IMR-90 (cell line): Measurements from ENCODE around the gene C21orf58. TPM values are rescaled to one million over a fixed set of nuclear protein-coding genes. Genes with fewer than 3 reads are reported as not detected.
A peak's percentile ranks its signal among the peaks of the same experiment; 100 is the strongest.

Source experiments
- ATAC-seq: fragments of 200-7000 bp; cut with Tn5 transposase; 2 replicates; pipeline ENCODE4 v1.9.1; 2020; ENCODE audit warnings: low read depth, mild to moderate bottlenecking, moderate library complexity
- BruUV-seq: library from RNA; stranded (reverse); fragments of 400-500 nt; replicated peaks from 2 replicates; lab custom pipeline; 2021; lab: Mats Ljungman, UMichigan
- CTCF ChIA-PET: fragments of 300-600 bp; formaldehyde crosslinking; extraction: SDS; loops from one replicate; lab custom pipeline; 2021; ENCODE audit warnings: antibody characterized with exemption; lab: Yijun Ruan, JAX
- POLR2A ChIA-PET: fragments of 300-600 bp; sonication (Branson Sonifier 250); formaldehyde crosslinking; loops from one replicate; lab custom pipeline; 2022; ENCODE audit warnings: antibody characterized with exemption; ENCODE audit not compliant: unreplicated experiment; lab: Charles Lee
- DNase-seq: peaks from one replicate; pipeline ENCODE4 v3.0.0; 2013
- H2AFZ ChIP-seq: replicated peaks from 2 replicates; pipeline ENCODE3; 2013; ENCODE audit warnings: low read length, mild to moderate bottlenecking; ENCODE audit not compliant: poor library complexity
- H2AK5ac ChIP-seq: 2 replicates; pipeline ENCODE4 v1.6.1; 2013; ENCODE audit warnings: low read depth, low read length, inconsistent platforms
- H2AK9ac ChIP-seq: replicated peaks from 2 replicates; pipeline ENCODE3; 2013; ENCODE audit warnings: mild to moderate bottlenecking, low read depth, low read length, moderate library complexity; ENCODE audit not compliant: poor library complexity
- H2BK120ac ChIP-seq: 2 replicates; pipeline ENCODE4 v1.6.1; 2013; ENCODE audit warnings: low read depth, low read length, inconsistent platforms
- H2BK15ac ChIP-seq: 3 replicates; pipeline ENCODE4 v1.6.1; 2013; ENCODE audit warnings: low read depth, low read length, inconsistent platforms
- H2BK20ac ChIP-seq: 2 replicates; pipeline ENCODE4 v1.6.1; 2013; ENCODE audit warnings: low read depth, mild to moderate bottlenecking, inconsistent platforms, low read length, moderate library complexity
- H2BK5ac ChIP-seq: 2 replicates; pipeline ENCODE4 v1.6.1; 2013; ENCODE audit warnings: mild to moderate bottlenecking, low read depth, low read length, inconsistent platforms; ENCODE audit not compliant: poor library complexity, severe bottlenecking
- H3K14ac ChIP-seq: replicated peaks from 2 replicates; pipeline ENCODE4 v1.6.1; 2013; ENCODE audit warnings: low read depth, low read length, inconsistent platforms
- H3K18ac ChIP-seq: 2 replicates; pipeline ENCODE4 v1.6.1; 2013; ENCODE audit warnings: low read depth, low read length, control low read depth
- H3K23ac ChIP-seq: 2 replicates; pipeline ENCODE4 v1.6.1; 2013; ENCODE audit warnings: low read depth, low read length, inconsistent platforms
- H3K27ac ChIP-seq: 2 replicates; pipeline ENCODE4 v1.5.1; 2013; ENCODE audit warnings: mild to moderate bottlenecking, control low read depth, low read length; ENCODE audit not compliant: insufficient read depth
- H3K27me3 ChIP-seq: 2 replicates; pipeline ENCODE4 v1.6.1; 2013; ENCODE audit warnings: low read length; ENCODE audit not compliant: control insufficient read depth, insufficient read depth
- H3K36me3 ChIP-seq: 2 replicates; pipeline ENCODE4 v1.6.1; 2013; ENCODE audit warnings: low read length, mixed read lengths; ENCODE audit not compliant: control insufficient read depth, insufficient read depth
- H3K4ac ChIP-seq: 2 replicates; pipeline ENCODE4 v1.6.1; 2013; ENCODE audit warnings: low read depth, low read length, inconsistent platforms
- H3K4me1 ChIP-seq: 2 replicates; pipeline ENCODE4 v1.6.1; 2013; ENCODE audit warnings: low read length, mixed read lengths; ENCODE audit not compliant: control insufficient read depth, insufficient read depth
- H3K4me2 ChIP-seq: 2 replicates; pipeline ENCODE4 v1.6.1; 2013; ENCODE audit warnings: low read depth, mild to moderate bottlenecking, control low read depth, low read length, moderate library complexity
- H3K4me3 ChIP-seq: 2 replicates; pipeline ENCODE4 v1.5.1; 2013; ENCODE audit warnings: low read depth, mild to moderate bottlenecking, control low read depth, low read length, moderate library complexity; ENCODE audit not compliant: insufficient read depth
- H3K56ac ChIP-seq: 2 replicates; pipeline ENCODE4 v1.6.1; 2013; ENCODE audit warnings: low read length, inconsistent platforms; ENCODE audit not compliant: insufficient read depth; ENCODE audit errors: extremely low read depth
- H3K79me1 ChIP-seq, 2 experiments: 2 replicates each; pipeline ENCODE4 v1.6.1; 2013; ENCODE audit warnings: low read length in 2 of 2, inconsistent platforms in 1 of 2, low read depth in 1 of 2
- H3K9ac ChIP-seq: 2 replicates; pipeline ENCODE4 v1.6.1; 2013; ENCODE audit warnings: low read depth, low read length, control low read depth
- H3K9me1 ChIP-seq: 2 replicates; pipeline ENCODE4 v1.6.1; 2013; ENCODE audit warnings: low read length, inconsistent platforms; ENCODE audit not compliant: insufficient read depth
- H3K9me3 ChIP-seq: 2 replicates; pipeline ENCODE4 v1.6.1; 2013; ENCODE audit warnings: low read length; ENCODE audit not compliant: control insufficient read depth, insufficient read depth
- H4K20me1 ChIP-seq: 2 replicates; pipeline ENCODE4 v1.6.1; 2013; ENCODE audit warnings: low read length, inconsistent platforms; ENCODE audit not compliant: insufficient read depth
- H4K5ac ChIP-seq: 2 replicates; pipeline ENCODE4 v1.6.1; 2013; ENCODE audit warnings: mild to moderate bottlenecking, low read depth, low read length, control low read depth
- H4K8ac ChIP-seq, 2 experiments: 2 replicates each; pipeline ENCODE4 v1.6.1; 2013; ENCODE audit warnings: low read depth in 2 of 2, low read length in 2 of 2, control low read depth in 1 of 2, inconsistent platforms in 1 of 2
- H4K91ac ChIP-seq: 2 replicates; pipeline ENCODE4 v1.6.1; 2013; ENCODE audit warnings: low read depth, low read length, inconsistent platforms; ENCODE audit not compliant: insufficient read depth
- CEBPB ChIP-seq: IDR thresholded peaks from 2 replicates; pipeline ENCODE4 v1.6.1; 2012; ENCODE audit warnings: low read depth, low read length, improper control_type of control experiment
- CHD1 ChIP-seq: IDR thresholded peaks from 2 replicates; pipeline ENCODE4 v1.6.1; 2012; ENCODE audit warnings: low read depth, low read length, improper control_type of control experiment
- FOS ChIP-seq: fragments of 150-350 bp; IDR thresholded peaks from 2 replicates; pipeline ENCODE4 v1.6.1; 2016; ENCODE audit warnings: low read depth, low read length
- MAFK ChIP-seq: IDR thresholded peaks from 2 replicates; pipeline ENCODE4 v1.6.1; 2012; ENCODE audit warnings: low read depth, low read length, improper control_type of control experiment
- MAZ ChIP-seq: IDR thresholded peaks from 2 replicates; pipeline ENCODE4 v1.6.1; 2012; ENCODE audit warnings: low read depth, mild to moderate bottlenecking, low read length, improper control_type of control experiment, moderate library complexity, borderline replicate concordance
- MXI1 ChIP-seq: IDR thresholded peaks from 2 replicates; pipeline ENCODE4 v1.6.1; 2012; ENCODE audit warnings: low read depth, mild to moderate bottlenecking, low read length, moderate library complexity, borderline replicate concordance
- NFE2L2 ChIP-seq: fragments of 150-350 bp; IDR thresholded peaks from 2 replicates; pipeline ENCODE4 v1.6.1; 2016; ENCODE audit warnings: low read depth, mild to moderate bottlenecking, low read length
- POLR2A ChIP-seq: IDR thresholded peaks from 2 replicates; pipeline ENCODE4 v1.6.1; 2012; ENCODE audit warnings: mild to moderate bottlenecking, low read depth, low read length
- RAD21 ChIP-seq: IDR thresholded peaks from 2 replicates; pipeline ENCODE4 v1.6.1; 2012; ENCODE audit warnings: low read length, improper control_type of control experiment
- RCOR1 ChIP-seq: IDR thresholded peaks from 2 replicates; pipeline ENCODE4 v1.6.1; 2012; ENCODE audit warnings: mild to moderate bottlenecking, low read length, improper control_type of control experiment; ENCODE audit not compliant: insufficient replicate concordance
- RFX5 ChIP-seq: IDR thresholded peaks from 2 replicates; pipeline ENCODE4 v1.8.0; 2012; ENCODE audit warnings: low read depth, mild to moderate bottlenecking, low read length, moderate library complexity
- WGBS, 2 experiments: methylation state at CpG; one replicate each; pipeline versions ENCODE4 v1.1.5 to v1.1.7; 2013; ENCODE audit warnings: missing lambda C conversion rate in 2 of 2; ENCODE audit not compliant: insufficient read length in 1 of 2; ENCODE audit errors: extremely low coverage in 2 of 2; 5-methylcytosine and 5-hydroxymethylcytosine counted together
- dilution Hi-C: fragments of 300-500 bp; cut with HindIII; formaldehyde crosslinking; loops from one replicate; pipeline ENCODE4 v1.14.3; 2018; ENCODE audit warnings: low sequenced_read_pairs; ENCODE audit not compliant: unreplicated experiment
- in situ Hi-C: fragments of 300-500 bp; cut with MboI; formaldehyde crosslinking; loops from 3 replicates; pipeline ENCODE4 v1.14.3; 2019; ENCODE audit warnings: low sequenced_read_pairs, inconsistent platforms, mixed read lengths
- intact Hi-C: fragments of 100-400 bp; cut with micrococcal nuclease; formaldehyde crosslinking; loops from 2 replicates; pipeline ENCODE4 v1.10.0; 2022
- polyA plus RNA-seq, 3 experiments: library from polyadenylated mRNA; depleted of rRNA; stranded (reverse); fragments of >200 nt; gene quantifications; 2 replicates each; pipeline ENCODE4 v1.2.3, GENCODE V29; 2012; ENCODE audit warnings: low replicate concordance in 1 of 3
- total RNA-seq: library from RNA; depleted of rRNA; stranded (reverse); fragments of >200 nt; gene quantifications from 2 replicates; pipeline ENCODE4 v1.2.3, GENCODE V29; 2012
- TF ChIP-seq, protein P1 (sequence below): fragments of 150-350 bp; IDR thresholded peaks from 2 replicates; pipeline ENCODE4 v1.6.1; 2016; ENCODE audit warnings: low read depth, mild to moderate bottlenecking, low read length, moderate library complexity, borderline replicate concordance
- TF ChIP-seq, protein P2 (sequence below): conservative IDR thresholded peaks from 2 replicates; pipeline ENCODE4 v1.5.1; 2012; ENCODE audit warnings: mild to moderate bottlenecking, low read depth, low read length, improper control_type of control experiment

C21orf58 gene
- total and polyA plus RNA-seq, 2 of the 4 experiments (the other 2 are of a cell fraction): 2.7 to 6.2 TPM

DNA sequence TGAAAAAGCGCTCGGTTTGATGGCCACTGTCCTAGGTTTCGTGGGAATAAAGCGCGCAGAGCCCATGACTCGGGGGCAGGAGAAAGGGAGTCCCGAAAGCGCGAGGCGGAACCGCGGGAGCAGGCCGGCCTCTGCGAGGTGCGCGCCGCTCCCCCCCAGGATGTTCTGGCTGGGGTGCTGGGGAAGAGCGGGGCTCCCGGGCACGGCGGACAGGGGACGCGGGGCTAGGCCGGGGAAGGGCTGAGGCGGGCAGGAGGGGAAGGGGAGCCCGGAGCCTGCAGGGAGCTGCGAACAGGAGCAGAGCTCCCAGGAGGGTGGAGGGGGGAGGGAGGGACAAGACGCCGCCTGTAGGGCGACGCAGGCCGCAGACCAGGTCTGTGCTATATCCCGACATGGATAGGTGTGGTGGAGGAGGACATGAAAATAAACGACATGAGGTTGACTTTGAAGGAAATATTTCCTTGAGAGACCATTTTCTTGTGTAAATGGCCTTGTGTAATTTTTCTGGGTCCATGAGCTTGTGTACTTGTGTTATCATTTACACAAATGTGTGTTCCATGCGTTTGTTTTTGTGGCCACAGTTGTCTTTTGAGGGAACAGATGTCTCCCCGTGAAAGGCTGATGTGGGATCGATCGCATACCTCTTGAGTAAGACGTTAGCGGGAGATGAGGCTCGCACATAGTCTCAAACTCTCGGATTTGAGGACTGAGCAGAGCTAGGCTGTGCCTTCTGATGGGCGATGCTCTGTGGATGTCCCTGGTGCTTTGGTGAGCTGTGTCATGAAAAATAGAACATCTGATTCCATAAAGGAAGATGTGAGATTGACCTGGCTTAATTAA lies 1.6 kb upstream of the C21orf58 start:
- peak overlapping the region; percentile 82 for H3K4me3 ChIP-seq
- peak overlapping the region; percentile 72 for H3K27ac ChIP-seq
- peak overlapping the region; percentile 96 for H3K4me2 ChIP-seq
- peak overlapping the region; percentile 40 for H4K91ac ChIP-seq
- H4K5ac ChIP-seq: peak overlapping the region; percentile 35; the same call in 1 of the 2 replicates
- no peak overlapping the region for H2BK120ac ChIP-seq
- no peak overlapping the region for H3K18ac ChIP-seq
- TF ChIP-seq CEBPB (no peak), RCOR1 (no peak), MXI1 (peak; percentile 9; the same call in 1 of the 2 replicates), RFX5 (no peak), MAFK (no peak), RAD21 (peak; percentile 12; the same call in 1 of the 2 replicates), POLR2A (no peak), CHD1 (no peak), MAZ (peak; percentile 31; the same call in 1 of the 2 replicates), FOS (no peak), NFE2L2 (no peak)
- TF ChIP-seq, protein P1, sequence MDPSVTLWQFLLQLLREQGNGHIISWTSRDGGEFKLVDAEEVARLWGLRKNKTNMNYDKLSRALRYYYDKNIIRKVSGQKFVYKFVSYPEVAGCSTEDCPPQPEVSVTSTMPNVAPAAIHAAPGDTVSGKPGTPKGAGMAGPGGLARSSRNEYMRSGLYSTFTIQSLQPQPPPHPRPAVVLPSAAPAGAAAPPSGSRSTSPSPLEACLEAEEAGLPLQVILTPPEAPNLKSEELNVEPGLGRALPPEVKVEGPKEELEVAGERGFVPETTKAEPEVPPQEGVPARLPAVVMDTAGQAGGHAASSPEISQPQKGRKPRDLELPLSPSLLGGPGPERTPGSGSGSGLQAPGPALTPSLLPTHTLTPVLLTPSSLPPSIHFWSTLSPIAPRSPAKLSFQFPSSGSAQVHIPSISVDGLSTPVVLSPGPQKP: no peak
- TF ChIP-seq, protein P2, sequence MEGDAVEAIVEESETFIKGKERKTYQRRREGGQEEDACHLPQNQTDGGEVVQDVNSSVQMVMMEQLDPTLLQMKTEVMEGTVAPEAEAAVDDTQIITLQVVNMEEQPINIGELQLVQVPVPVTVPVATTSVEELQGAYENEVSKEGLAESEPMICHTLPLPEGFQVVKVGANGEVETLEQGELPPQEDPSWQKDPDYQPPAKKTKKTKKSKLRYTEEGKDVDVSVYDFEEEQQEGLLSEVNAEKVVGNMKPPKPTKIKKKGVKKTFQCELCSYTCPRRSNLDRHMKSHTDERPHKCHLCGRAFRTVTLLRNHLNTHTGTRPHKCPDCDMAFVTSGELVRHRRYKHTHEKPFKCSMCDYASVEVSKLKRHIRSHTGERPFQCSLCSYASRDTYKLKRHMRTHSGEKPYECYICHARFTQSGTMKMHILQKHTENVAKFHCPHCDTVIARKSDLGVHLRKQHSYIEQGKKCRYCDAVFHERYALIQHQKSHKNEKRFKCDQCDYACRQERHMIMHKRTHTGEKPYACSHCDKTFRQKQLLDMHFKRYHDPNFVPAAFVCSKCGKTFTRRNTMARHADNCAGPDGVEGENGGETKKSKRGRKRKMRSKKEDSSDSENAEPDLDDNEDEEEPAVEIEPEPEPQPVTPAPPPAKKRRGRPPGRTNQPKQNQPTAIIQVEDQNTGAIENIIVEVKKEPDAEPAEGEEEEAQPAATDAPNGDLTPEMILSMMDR: peak; percentile 26; the same call in 1 of the 2 replicates
- ATAC-seq (peak; percentile 3), DNase-seq (peak; percentile 47)
- intact Hi-C loops (loop anchor here (1.0 to 10.0 kb wide), 2 partner anchors 40 to 350 kb away; partner anchors contain the start of gene MCM3AP), dilution Hi-C loops (no loop called here), in situ Hi-C loops (no loop called here)
- peak overlapping the region; percentile 60 for H2AK5ac ChIP-seq
- H3K23ac ChIP-seq: peak overlapping the region; percentile 95
- peak overlapping the region; percentile 96 for H3K14ac ChIP-seq
- no peaks in the 10 kb centered on the region for H3K27me3 ChIP-seq
- peaks cover 9% of the 10 kb centered on the region for H3K9me1 ChIP-seq
- no TSS peak for BruUV-seq
- ChIA-PET POLR2A (no interaction called here), CTCF (interaction anchor here (1.2 kb wide), 1 partner anchor 18 kb away, joined by 3 read pairs; no protein-coding TSS in a partner anchor)
- peak overlapping the region; percentile 87 for H3K4ac ChIP-seq
- peaks cover 11% of the 10 kb centered on the region for H3K4me1 ChIP-seq
- H2BK15ac ChIP-seq: no peak overlapping the region; the same call in 2 of the 3 replicates
- H2BK5ac ChIP-seq: peak overlapping the region; percentile 62
- H3K9ac ChIP-seq: peak overlapping the region; percentile 85
- H3K56ac ChIP-seq: peak overlapping the region; percentile 69
- WGBS, 2 experiments: 3% methylated on average over 18 of the region's 43 CpGs; no CpG with 5 or more reads in 1 of the 2 experiments
- peak overlapping the region; percentile 91 for H2AFZ ChIP-seq
- peak overlapping the region; percentile 30 to 87; a peak in 3 of 4 replicates for H4K8ac ChIP-seq
- peaks cover 13% of the 10 kb centered on the region for H4K20me1 ChIP-seq
- peaks cover 17 to 59% of the 10 kb centered on the region in 2 experiments for H3K79me1 ChIP-seq
- H2AK9ac ChIP-seq: peak overlapping the region; percentile 95
- H3K9me3 ChIP-seq: no peaks in the 10 kb centered on the region
- H3K36me3 ChIP-seq: peaks cover 9% of the 10 kb centered on the region
- no peak overlapping the region for H2BK20ac ChIP-seq
